ENCODE data around the gene DTNB. TPM values are rescaled to one million over a fixed set of nuclear protein-coding genes. Genes with fewer than 3 reads are reported as not detected.

Gene DTNB
- total RNA-seq, 1 experiment from 2014 or later = 26.3 TPM

DNA sequence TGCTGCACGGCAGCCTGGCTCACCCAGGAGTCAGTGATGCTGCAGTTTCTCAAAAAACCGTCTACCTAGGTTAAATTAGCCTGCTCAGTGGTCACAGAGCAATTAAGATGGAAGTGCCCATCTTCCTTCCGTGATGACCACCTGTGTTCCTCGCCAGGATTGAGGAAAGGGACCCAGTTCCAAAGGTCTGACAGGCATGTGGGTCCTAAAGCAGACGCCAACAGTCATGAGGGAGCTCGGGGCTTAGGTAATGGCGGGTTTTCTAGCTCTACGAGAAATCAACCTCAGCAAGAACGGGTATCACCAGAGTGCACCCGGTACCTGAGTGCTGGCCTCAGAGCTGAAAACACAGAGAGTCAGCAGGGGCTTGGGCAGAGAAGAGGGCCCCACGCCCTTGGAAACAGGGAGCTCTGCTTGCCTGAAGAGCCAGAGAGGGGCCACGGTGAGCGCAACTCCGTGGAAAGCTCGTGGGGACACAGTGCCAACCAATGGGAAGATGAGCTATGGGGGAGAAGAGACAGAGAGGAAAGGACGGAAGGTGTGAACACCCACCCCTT lies 297.3 kb downstream of the DTNB start:
- TF ChIP-seq, protein P1, sequence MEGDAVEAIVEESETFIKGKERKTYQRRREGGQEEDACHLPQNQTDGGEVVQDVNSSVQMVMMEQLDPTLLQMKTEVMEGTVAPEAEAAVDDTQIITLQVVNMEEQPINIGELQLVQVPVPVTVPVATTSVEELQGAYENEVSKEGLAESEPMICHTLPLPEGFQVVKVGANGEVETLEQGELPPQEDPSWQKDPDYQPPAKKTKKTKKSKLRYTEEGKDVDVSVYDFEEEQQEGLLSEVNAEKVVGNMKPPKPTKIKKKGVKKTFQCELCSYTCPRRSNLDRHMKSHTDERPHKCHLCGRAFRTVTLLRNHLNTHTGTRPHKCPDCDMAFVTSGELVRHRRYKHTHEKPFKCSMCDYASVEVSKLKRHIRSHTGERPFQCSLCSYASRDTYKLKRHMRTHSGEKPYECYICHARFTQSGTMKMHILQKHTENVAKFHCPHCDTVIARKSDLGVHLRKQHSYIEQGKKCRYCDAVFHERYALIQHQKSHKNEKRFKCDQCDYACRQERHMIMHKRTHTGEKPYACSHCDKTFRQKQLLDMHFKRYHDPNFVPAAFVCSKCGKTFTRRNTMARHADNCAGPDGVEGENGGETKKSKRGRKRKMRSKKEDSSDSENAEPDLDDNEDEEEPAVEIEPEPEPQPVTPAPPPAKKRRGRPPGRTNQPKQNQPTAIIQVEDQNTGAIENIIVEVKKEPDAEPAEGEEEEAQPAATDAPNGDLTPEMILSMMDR (IDR thresholded peaks at IDR 0.05; ENCODE audit: unreplicated experiment) = no peak
- CTCF ChIA-PET = interaction anchor here (0.6 to 2.7 kb wide), 17 partner anchors 9 to 103 kb away, joined by 3 to 25 read pairs (median 4); no protein-coding TSS in a partner anchor
- POLR2A ChIA-PET = no interaction called here
- no peak for DNase-seq (ENCODE audit: unreplicated experiment)
- H3K9me3 Mint-ChIP-seq (ENCODE audit: unreplicated experiment) = no peaks in the 10 kb centered on the region
- intact Hi-C loops (cut with micrococcal nuclease) = loop anchor here (2.0 to 5.0 kb wide), 2 partner anchors 34 to 191 kb away; partner anchors contain the start of gene DNMT3A
- peaks cover 7% of the 10 kb centered on the region for H3K36me3 Mint-ChIP-seq (ENCODE audit: insufficient read depth, unreplicated experiment)
- peaks cover 9% of the 10 kb centered on the region for H3K4me1 Mint-ChIP-seq (ENCODE audit: insufficient read depth, unreplicated experiment)
- BruUV-seq (replicated peaks) = no TSS peak
- H3K27ac Mint-ChIP-seq (ENCODE audit: low read depth, unreplicated experiment) = no peak overlapping the region
- no peak overlapping the region for H3K4me3 Mint-ChIP-seq (ENCODE audit: unreplicated experiment)
- H3K27me3 Mint-ChIP-seq (ENCODE audit: insufficient read depth, unreplicated experiment) = no peaks in the 10 kb centered on the region

DNA sequence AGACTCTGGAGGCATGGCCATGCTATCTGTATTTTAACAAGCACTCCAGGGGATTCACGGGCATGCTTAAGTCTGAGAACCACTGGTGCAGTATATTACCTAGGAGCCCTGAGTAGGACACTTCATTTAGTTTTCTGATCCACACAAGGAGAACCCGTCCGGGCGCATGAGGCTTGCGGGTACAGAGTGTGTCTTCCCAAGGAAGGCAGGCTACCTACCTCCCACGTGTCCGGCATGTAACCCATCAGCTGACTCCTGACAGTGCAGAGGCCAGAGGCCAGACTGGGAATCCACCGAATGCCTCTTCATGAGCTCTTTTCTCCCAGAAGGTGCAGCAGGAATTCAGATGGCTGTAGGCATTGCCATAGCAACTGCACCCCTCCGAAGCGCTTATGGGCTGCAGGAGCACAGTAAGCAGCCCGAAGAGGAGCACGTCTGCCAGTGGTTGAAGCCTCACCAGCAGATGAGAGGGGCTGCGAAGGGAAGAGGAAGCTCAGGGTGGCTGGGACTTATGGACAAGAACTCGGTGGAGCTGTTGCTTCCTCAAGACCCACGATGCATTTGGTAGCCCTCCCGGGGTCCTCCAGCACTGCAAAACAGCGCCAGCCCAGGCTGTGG lies 297.9 kb downstream of the DTNB start:
- ChIA-PET CTCF (interaction anchor here (0.9 to 2.7 kb wide), 13 partner anchors 10 to 97 kb away, joined by 3 to 25 read pairs (median 4); no protein-coding TSS in a partner anchor), POLR2A (interaction anchor here (2.1 kb wide), 1 partner anchor 11 kb away, joined by 4 read pairs; no protein-coding TSS in a partner anchor)
- DNase-seq (ENCODE audit: unreplicated experiment) = no peak
- no peak overlapping the region for H3K4me3 Mint-ChIP-seq (ENCODE audit: unreplicated experiment)
- H3K27ac Mint-ChIP-seq (ENCODE audit: low read depth, unreplicated experiment) = no peak overlapping the region
- intact Hi-C loops (cut with micrococcal nuclease) = loop anchor here (5.0 kb wide), 1 partner anchor 33 kb away; the partner anchor contains the start of gene DNMT3A
- H3K36me3 Mint-ChIP-seq (ENCODE audit: insufficient read depth, unreplicated experiment) = peaks cover 4% of the 10 kb centered on the region
- TF ChIP-seq, protein P1 (IDR thresholded peaks at IDR 0.05; ENCODE audit: unreplicated experiment) = no peak
- H3K9me3 Mint-ChIP-seq (ENCODE audit: unreplicated experiment) = no peaks in the 10 kb centered on the region
- H3K4me1 Mint-ChIP-seq (ENCODE audit: insufficient read depth, unreplicated experiment) = peaks cover 9% of the 10 kb centered on the region
- H3K27me3 Mint-ChIP-seq (ENCODE audit: insufficient read depth, unreplicated experiment) = no peaks in the 10 kb centered on the region
- no TSS peak for BruUV-seq (replicated peaks)

DNA sequence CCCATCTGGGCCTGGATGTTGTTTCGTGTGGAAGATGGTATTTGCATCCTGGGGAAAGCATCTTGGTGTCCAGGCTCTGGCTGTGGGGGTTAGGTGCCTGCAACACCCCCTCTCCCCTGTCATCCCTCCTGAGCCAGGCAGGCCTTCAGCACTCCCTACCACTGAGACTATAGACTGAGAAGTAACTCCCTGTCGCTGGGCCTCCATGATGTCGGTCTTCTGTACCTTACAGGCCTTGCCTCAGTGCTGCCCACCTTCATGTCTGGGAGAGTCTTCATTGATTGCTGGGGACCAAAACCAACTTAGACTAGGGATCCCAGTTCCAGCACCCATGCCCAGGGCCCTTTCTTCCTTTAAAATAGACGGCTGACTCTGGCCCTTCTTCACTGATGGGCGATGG lies 298.6 kb downstream of the DTNB start:
- no peak for DNase-seq (ENCODE audit: unreplicated experiment)
- POLR2A ChIA-PET = interaction anchor here (2.1 kb wide), 1 partner anchor 10 kb away, joined by 4 read pairs; no protein-coding TSS in a partner anchor
- BruUV-seq (replicated peaks) = no TSS peak
- no peak overlapping the region for H3K27ac Mint-ChIP-seq (ENCODE audit: low read depth, unreplicated experiment)
- intact Hi-C loops (cut with micrococcal nuclease) = loop anchor here (5.0 kb wide), 1 partner anchor 33 kb away; the partner anchor contains the start of gene DNMT3A
- H3K9me3 Mint-ChIP-seq (ENCODE audit: unreplicated experiment) = no peaks in the 10 kb centered on the region
- CTCF ChIA-PET = interaction anchor here (2.2 to 2.7 kb wide), 2 partner anchors 9 to 15 kb away, joined by 6 to 25 read pairs; no protein-coding TSS in a partner anchor
- TF ChIP-seq, protein P1 (IDR thresholded peaks at IDR 0.05; ENCODE audit: unreplicated experiment) = no peak
- no peak overlapping the region for H3K4me3 Mint-ChIP-seq (ENCODE audit: unreplicated experiment)
- no peaks in the 10 kb centered on the region for H3K27me3 Mint-ChIP-seq (ENCODE audit: insufficient read depth, unreplicated experiment)
- H3K4me1 Mint-ChIP-seq (ENCODE audit: insufficient read depth, unreplicated experiment) = peaks cover 9% of the 10 kb centered on the region
- H3K36me3 Mint-ChIP-seq (ENCODE audit: insufficient read depth, unreplicated experiment) = no peaks in the 10 kb centered on the region

DNA sequence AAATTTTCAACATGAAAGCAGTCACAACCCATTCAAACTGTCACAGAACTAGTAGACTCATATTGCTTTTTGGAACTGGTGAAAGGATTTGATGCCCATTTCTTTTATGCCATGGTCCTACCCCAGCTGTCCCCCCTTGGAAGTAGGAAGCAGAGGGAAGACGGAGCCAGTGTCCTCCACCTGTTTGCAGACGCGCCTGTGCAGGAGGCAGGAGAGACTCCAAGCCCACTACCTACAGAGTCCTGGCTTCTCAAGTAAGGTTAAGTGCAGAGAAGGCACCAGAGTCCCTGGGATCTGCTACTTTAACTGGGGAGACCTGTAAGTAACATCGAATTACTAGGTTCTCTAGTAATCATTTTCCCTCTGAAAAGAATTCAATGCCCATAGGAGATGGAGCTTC lies 299.0 kb downstream of the DTNB start:
- ChIA-PET CTCF (interaction anchor here (2.2 kb wide), 1 partner anchor 15 kb away, joined by 6 read pairs; no protein-coding TSS in a partner anchor), POLR2A (interaction anchor here (2.1 kb wide), 1 partner anchor 9 kb away, joined by 4 read pairs; no protein-coding TSS in a partner anchor)
- Mint-ChIP-seq H3K36me3 (ENCODE audit: insufficient read depth, unreplicated experiment) (no peaks in the 10 kb centered on the region), H3K4me1 (ENCODE audit: insufficient read depth, unreplicated experiment) (peaks cover 9% of the 10 kb centered on the region), H3K9me3 (ENCODE audit: unreplicated experiment) (no peaks in the 10 kb centered on the region), H3K27ac (ENCODE audit: low read depth, unreplicated experiment) (no peak overlapping the region), H3K4me3 (ENCODE audit: unreplicated experiment) (no peak overlapping the region), H3K27me3 (ENCODE audit: insufficient read depth, unreplicated experiment) (no peaks in the 10 kb centered on the region)
- no peak for DNase-seq (ENCODE audit: unreplicated experiment)
- no TSS peak for BruUV-seq (replicated peaks)
- intact Hi-C loops (cut with micrococcal nuclease) = no loop called here
- TF ChIP-seq, protein P1 (IDR thresholded peaks at IDR 0.05; ENCODE audit: unreplicated experiment) = no peak
